ENCODE measurements around the gene ATF5.

DNA sequence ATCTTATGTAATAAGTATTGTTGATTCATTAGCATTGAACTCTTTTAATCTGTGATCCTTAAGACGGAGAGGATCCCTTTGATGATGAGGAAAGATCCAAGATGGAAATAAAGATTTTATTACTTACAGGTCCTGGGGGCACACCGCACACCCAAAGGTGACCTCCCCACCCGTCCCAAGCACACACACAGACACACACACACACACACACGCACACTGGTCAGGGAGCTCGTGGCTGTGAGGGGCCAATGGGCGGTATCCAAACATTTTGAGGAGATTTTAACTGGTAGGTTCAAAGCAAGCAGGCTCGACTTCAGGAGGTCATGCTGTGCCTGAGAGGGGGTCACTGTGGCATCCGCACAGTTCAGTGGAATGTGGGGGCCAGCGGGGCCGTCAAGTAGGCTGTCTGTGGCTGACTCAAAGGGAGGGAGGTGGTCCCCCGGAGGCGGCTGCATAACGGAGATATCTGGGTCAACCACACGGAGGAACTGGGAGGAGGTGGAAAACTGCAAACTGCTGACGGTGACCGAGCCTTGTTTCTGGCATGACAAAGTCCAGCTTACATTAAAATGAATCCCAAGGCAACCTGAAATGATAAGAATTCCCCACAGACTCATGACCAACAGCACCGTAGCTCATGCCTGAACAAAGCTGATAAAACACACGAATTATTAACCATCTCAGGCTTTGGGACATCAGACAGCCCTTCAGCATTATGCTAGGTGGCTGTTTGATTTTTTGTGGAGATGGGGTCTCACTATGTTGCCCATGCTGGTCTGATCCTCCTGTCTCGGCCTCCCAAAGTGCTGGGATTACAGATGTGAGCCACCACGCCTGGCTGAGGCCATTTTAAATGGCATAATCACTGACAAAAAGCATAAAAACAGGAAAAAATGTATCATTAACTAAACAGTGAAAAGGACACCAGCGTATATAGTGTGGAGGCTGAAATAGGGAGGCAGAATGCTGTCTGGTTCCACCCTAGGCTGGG lies 52.9 kb downstream of the ATF5 start:
- TF ChIP-seq, protein P1, sequence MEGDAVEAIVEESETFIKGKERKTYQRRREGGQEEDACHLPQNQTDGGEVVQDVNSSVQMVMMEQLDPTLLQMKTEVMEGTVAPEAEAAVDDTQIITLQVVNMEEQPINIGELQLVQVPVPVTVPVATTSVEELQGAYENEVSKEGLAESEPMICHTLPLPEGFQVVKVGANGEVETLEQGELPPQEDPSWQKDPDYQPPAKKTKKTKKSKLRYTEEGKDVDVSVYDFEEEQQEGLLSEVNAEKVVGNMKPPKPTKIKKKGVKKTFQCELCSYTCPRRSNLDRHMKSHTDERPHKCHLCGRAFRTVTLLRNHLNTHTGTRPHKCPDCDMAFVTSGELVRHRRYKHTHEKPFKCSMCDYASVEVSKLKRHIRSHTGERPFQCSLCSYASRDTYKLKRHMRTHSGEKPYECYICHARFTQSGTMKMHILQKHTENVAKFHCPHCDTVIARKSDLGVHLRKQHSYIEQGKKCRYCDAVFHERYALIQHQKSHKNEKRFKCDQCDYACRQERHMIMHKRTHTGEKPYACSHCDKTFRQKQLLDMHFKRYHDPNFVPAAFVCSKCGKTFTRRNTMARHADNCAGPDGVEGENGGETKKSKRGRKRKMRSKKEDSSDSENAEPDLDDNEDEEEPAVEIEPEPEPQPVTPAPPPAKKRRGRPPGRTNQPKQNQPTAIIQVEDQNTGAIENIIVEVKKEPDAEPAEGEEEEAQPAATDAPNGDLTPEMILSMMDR (conservative IDR thresholded peaks at IDR 0.05): no peak
- TF ChIP-seq ZFX (IDR thresholded peaks at IDR 0.05): no peak
